NCI-H187 treated with DMSO at 0.1 percent for 48 hours (cell line): ENCODE data around the gene SRM.

Experiments
- DNase-seq: peaks from one replicate; lab custom pipeline; 2025; lab: John Stamatoyannopoulos, UW

Gene SRM

GRCh38 chr1:11013160-11013531 lies 46.7 kb downstream of the SRM start:
- DNase-seq = no peak

GRCh38 chr1:11012260-11013159 lies 47.3 kb downstream of the SRM start, which contains the start of gene TARDBP:
Gene TARDBP, plus strand, starts transcription at chr1:11012654. Its CDS starts 1,074 bp downstream, at chr1:11013728.
- DNase-seq = peak; percentile 63
